ENCODE results near the gene JAK2.
"Not testable (repeated sequence)": the region's sequence is repeated elsewhere in the genome, so short reads cannot be mapped to it uniquely, and the experiment has no call there.

The JAK2 gene

DNA sequence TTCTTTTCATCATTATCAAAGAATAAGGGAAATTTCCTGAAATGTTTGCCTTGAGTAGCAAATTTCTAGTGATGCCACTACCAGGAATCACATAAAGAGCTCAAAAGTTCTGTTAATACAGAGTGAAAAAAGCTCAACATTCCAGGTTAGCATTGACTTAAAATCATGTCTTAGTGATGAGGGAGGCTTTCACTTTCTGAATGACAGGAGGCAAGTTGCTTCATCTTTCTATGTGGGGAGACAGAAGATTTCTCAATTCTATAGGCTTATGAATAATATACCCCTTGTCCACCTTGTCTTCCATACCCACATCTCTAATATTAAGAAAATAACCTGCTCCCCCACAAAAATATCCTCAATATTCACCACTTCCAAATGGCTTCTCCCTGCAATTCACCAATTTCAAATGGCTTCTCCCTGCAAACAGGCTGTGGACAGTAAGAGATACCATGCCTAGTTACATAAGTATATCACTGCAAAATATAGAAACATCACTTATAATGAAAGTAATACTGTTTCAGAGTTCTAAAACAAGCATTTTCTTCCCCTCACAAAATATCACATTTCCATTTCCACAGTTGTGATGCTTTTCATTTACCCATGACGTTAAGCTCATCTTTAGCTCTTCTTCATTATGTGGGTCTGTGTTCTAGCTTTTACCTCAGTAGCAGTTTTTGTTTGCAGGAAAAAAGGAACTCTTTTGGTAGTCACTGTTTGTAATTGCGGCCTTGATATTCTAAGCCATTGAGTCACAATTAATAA lies 2.2 kb upstream of the JAK2 start:
- no peak for DNase-seq

DNA sequence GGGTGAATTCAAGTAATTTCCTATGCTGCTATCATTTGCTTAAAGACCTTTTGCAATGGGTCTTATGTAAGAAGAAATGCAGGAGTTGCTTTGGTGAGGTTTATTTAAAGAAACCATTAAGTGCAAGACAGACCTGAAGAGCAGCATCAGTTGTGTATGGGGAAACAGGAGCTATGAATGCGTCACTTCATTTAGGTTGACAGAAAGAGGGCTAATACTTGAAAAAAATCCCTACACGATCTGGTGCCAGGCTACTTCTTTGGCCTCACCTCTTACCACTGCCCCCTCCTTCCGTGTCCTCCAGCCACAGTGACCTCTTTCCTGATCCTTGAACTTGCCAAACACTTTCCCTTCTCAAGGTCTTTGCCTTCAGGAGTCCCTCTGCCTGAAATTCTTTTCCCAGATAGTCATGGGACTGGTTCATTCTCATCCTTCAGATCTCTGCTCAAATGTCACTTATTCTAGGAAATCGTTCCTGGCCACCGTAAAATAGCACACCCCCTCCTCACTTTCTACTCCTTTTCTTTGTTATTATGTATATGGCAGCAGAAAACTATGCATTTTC lies 1.4 kb upstream of the JAK2 start:
- DNase-seq: no peak

DNA sequence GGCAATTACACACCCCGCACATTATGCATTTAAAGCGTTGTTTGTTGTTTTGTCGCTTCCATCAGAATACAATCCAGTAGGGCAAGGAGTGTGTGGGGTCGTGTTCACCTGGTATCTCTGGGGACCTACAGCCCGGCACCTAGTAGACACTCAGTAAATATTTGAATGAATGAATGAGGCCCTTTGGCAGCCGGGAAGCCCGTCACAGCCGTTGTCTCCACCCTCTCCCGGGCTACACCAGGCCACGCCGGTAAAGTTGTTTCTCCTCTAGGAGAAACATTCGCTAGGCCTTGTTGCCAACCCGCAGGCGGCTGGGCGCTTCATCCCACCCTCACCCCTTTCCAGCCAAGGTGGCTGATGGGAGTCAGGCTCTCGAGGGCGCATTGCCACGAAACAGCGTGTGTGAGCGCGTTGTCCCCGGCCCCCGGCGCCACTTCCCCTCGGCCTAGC lies 876 bp upstream of the JAK2 start:
- DNase-seq: no peak

DNA sequence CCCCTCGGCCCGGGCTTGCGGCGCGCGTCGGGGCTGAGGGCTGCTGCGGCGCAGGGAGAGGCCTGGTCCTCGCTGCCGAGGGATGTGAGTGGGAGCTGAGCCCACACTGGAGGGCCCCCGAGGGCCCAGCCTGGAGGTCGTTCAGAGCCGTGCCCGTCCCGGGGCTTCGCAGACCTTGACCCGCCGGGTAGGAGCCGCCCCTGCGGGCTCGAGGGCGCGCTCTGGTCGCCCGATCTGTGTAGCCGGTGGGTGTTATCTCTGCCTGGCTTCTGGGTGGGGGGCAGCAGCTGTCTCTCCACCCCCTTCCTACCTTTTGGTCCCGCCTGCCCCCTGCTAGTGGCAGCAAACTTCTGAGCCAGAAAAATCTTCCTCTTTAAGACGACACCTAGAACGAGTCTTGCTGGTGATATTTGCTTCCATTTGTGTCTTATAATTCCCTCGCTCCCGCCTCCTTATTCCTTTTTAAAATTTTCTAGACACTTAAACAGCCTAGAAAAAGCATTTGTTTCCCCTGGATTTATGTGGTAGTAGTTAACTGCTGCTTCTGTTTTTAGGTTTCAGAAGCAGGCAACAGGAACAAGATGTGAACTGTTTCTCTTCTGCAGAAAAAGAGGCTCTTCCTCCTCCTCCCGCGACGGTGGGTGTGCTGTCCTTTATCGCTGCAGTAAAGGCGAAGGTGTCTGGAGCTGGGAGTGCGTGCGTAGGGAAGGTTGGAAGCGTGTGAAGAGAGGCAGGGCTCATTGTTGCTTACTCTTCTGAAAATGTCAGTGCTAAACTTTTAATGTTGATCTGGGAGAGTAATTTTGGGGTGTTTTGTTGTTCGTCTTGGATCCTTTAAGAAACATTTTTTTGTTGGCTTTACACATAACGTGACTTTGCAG lies 554 bp downstream of the JAK2 start:
- no peak for DNase-seq

DNA sequence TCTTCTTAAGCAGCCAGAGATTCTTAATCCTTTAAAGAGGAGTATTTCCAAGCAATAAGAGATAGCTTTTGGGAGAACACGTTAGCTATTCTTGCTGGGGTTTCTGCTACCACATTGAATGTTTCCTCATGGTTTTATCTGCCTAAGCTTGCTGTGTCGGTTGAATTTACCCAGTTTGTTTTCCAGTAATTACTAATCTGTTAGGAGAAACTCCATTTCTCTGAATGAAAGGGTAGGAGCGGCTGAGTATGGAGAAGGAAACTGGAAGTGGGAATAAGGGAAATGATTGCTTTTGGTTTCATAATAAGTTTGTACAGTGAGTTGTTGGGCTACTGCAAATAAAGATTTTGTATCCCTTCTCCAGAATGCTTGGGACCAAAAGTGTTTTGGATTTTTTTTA lies 1.2 kb downstream of the JAK2 start:
- DNase-seq: no peak

DNA sequence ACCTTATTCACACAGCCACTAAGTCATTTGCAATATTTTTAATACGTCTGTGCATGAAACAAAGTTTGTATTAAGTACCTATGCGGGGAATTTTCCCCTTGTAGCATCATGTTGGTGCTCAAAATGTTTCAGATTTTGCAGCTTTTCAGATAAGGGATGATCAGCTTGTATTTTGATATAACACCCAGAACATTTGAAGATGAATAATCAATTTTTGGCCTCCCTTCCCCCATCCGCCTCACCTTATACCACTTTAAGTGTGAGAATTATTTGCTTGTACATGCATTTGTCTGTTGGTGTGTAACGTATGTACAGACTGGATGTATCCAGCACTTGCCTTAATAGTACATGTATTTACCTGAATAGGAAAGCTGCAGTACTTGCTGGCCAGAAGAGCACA lies 1.7 kb downstream of the JAK2 start:
- no peak for DNase-seq

DNA sequence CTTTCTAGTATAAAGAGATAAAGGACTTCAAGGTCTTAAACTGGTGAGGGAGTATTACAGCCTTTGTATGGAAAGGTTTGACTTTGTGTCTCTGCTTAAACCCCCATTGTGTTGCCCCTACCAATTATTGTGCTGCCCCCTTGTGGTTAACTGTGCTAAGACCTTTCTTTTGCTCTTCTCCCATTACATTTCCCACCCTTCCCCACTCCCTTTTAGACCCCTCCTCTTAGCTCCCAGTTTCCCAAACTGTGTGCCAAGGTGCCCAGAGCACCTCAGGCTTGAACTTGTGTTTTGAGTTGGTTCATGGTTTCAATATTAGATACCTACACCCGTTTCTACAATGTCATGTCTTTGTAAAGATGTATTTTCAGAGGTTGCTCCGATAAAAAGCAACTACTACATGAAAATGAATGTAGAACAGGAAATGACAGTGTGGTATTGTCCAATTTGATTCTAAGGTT lies 2.9 kb downstream of the JAK2 start:
- DNase-seq: peak; percentile 22

DNA sequence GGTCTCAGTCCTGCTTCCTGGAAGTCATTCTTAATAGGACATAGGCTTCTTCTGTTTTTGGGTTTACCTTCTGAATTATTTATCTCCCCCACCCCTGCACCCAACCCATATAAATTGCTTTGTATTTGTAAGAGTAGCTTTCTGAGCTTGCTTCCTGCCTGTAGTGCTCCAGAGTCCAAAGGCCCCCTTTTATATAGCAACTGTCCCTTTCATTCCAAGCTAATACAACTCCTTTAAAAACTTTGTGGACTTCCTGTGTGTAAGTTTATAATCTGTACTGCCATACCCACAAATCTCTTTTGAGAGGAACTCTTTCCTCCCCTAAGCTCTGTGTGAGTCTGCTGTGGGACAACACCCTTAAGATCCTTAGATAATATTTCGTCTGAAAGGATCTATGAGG lies 7.8 kb downstream of the JAK2 start:
- no peak for DNase-seq

DNA sequence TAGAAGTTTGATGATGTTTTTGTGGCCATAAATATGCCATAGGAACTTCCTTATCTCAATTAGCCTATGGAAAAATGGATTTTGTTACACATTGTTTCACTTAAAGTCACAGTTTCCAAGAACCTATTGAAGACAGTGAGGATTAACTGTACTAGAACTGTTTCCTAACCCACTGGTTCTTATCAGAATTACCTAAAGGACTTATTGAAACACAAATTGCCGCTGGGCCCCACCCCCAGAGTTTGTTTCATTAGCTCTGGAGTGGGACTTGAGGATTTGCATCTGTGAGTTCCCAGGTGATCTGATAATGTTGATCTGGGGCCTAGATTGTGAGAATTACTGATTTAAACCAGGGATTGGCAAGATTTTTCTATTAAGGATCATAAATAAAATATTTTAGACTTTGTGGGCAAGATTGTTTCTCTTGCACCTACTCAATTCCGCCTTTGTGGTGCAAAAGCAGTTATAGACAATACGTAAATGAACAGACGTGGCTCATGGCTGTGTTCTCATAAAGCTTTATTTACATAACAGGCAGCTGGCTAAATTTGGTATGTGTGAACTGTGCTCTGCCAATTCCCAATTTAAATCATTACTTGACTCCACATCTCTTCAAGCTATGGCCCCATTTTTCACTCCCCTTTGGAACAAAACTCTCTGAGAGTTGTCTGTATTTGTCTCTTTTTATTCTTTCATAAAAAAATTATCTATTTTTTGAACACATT lies 9.3 kb downstream of the JAK2 start:
- DNase-seq: no peak

DNA sequence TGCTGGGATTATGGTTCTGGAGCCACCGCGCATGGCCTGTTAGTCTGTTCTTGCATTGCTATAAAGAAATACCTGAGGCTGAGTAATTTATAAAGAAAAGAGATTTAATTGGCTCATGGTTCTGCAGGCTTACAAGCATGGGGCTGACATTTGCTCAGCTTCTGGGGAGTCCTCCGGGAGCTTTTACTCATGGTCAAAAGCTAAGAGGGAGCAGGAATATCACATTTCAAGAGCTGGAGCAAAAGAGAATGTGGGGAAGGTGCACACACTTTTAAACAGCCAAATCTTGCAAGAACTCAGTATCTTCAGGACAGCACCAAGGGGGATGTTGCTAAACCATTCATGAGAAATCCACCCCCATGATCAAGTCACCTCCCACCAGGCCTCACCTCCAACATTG lies 12.1 kb downstream of the JAK2 start:
- no peak for DNase-seq

DNA sequence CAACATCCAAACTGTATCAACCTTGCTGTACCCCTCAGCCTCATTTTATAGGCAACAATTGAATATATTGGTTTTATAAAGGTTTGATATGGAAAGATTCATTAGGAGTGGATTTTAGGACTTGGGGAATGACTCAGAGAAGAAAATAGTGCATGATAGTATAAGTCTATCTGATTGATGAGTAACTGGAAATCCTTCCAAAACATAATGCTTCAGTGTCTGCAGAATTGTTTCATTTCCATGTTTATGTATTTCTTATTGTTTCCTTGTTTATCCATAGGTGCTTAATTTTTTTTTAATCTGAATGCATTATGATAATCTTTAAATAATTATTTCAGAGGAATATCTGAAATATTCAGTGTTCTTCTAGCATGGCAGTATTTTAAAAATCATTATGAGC lies 12.6 kb downstream of the JAK2 start:
- no peak for DNase-seq

DNA sequence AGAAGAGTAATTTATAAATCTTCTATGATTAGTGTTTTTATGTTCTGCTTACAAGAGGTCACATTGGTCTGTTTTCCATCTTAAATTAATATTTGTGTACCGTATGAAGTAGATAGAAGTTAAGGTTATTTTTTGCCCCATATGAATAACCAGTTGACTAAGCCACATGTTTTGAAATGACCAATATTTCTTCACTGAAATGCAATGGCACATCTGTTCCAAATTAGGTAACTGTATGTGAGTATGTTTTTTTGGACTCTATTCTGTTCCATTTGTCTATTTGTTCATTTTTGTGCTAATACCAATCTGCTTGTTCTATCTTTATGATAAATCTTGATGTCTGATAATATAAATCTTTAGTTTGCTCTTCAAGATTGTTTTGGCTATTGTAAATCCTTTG lies 17.7 kb downstream of the JAK2 start:
- no peak for DNase-seq

DNA sequence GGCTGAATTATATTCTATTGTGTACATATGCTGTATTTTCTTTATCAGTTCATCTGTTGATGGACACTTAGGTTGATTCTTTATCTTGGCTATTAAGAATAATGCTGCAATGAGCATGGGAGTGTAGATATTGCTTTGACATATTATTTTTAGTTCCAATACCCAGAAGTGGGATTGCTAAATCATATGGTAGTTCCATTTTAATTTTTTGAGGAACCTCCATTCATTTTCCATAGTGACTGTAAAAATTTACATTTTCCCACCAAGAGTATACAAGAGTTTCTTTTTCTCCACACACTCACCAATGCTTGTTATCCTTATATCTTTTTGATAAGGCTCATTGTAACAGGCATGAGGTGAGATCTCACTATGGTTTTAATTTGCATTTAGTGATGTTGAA lies 19.4 kb downstream of the JAK2 start:
- DNase-seq: no peak

DNA sequence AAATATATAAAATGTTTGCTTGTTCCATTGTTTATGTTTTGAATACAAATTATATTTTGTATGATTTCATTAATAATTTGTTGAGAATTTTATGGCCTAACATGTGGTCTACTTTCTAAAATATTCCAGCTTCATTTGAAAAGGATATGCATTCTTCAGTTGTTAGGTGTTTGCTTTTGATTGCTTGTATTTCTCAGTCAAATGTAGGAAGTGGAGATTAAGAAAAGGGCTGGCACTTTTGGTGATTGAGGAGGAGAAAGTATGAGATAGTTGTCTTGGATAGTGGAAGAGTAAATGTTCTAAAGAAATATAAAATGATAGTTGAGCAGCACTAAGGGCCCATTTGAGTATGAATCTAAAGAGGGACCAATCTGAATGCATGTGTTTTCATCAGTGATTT lies 23.1 kb downstream of the JAK2 start:
- no peak for DNase-seq

DNA sequence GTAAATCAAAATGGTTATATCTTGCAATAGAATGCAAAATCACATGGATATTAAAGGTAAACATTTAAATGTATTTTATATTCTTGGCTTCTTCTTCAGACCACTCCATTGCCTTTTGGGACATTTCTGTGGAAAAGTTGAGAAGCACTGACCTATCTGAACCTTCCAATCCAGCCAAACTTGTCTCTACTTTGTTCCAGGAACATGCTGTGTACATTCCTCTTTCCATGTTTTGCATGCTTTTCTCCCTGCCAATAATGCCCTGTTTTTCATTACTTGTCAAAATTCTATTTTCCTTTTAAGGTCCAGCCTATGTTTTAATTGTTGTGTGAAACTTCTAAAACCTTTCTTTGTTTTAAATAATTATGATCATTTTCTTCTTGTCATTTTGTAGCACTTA lies 28.3 kb downstream of the JAK2 start:
- DNase-seq: no peak

DNA sequence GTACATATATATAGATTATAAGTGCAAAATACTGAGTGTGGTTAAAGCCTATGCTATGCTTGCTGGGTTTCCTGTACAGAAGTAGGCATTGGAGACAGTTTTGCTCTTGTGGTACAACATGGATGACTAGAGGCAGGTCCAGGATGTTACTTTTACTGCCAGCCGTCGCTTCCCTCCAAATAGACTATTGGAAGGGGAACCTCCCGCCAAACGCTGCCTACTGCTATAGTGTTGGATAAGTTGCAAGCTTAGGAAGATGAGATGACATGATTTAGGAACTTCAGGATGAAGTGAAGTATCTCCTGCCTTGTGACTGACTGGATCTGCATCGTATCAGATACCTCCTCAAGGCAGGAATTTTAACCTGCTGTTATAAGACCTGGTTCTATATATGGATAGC lies 30.9 kb downstream of the JAK2 start:
- no peak for DNase-seq

DNA sequence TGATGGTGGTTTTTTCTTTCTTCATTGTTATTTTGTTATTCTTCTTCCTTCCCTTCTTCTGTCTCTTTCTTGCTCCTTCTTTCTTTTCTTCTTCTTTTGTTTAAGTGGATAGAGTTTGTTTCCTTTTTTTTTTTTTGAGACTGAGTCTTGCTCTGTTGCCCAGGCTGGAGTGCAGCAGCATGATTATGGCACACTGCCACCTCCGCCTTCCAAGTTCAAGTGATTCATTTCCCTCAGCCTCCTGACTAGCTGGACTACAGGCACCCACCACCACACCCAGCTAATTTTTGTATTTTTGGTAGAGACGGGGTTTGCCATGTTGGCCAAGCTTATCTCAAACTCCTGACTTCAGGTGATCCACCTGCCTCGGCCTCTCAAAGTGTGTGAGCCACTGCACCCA lies 40.3 kb downstream of the JAK2 start:
- no peak for DNase-seq

DNA sequence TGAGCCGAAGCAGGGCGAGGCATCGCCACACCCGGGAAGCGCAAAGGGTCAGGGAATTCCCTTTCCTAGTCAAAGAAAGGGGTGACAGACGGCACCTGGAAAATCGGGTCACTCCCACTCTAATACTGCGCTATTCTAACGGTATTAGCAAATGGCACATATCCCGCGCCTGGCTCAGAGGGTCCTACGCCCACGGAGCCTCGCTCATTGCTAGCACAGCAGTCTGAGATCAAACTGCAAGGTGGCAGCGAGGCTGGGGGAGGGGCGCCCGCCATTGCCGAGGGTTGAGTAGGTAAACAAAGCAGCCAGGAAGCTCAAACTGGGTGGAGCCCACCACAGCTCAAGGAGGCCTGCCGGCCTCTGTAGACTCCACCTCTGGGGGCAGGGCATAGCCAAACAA lies 46.9 kb downstream of the JAK2 start:
- not testable (repeated sequence) for DNase-seq

DNA sequence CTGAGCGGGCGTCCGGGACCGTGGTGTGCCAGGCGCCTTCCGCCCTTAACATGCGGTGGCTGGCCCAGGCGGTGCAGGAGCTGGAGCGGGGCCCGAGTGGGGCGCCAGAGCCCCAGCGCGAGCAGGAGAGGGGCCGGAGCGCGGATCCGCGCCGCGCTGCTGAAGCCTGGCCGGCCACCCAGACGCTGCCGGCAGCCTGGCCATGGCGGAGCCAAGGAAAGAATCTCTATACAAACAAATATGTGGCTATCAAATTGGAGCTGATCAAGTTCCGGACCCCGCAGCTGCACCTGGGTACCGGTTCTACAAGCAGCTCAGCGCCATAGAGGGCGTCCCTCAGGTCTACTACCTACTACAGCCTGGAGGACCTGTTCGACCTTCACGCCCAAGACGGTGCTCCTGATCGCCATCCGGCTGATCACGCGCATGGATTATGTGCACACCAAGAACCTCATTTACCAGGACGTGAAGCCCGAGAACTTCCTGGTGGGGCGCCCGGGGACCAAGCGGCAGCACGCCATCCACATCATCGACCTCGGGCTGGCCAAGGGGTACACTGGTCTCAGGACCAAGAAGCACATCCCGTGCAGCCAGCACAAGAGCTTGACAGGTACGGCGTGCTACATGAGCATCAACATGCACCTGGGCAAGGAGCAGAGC lies 55.8 kb downstream of the JAK2 start:
- DNase-seq: no peak

DNA sequence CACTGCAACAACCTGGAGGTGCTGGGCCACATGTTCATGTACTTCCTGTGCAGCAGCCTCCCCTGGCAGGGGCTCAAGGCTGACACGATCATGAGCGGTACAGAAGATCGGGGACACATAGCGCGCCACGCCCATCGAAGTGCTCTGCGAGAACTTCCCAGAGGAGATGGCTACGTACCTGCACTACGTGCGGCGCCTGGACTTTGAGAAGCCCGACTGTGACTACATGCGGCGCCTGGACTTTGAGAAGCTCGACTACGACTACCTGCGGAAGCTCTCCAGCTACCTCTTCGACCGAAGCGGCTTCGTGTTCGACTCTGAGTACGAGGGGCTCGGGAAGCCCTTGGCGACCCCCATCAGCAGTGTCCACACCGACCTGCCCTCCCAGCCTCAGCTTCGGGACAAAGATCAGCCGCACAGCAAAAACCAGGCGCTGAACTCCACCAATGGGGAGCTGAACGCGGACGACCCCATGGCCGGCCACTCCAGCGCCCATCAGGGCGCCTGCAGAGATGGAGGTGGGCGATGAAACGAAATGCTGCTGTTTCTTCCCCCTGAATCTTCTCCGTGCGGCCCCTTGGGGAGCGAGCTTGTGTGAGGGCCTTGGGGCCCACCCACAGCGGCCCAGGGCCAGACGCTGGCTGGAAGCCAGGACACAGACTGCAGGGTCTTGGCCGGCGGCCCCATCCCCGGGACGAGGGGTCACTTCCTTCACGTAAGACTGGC lies 56.5 kb downstream of the JAK2 start:
- no peak for DNase-seq

DNA sequence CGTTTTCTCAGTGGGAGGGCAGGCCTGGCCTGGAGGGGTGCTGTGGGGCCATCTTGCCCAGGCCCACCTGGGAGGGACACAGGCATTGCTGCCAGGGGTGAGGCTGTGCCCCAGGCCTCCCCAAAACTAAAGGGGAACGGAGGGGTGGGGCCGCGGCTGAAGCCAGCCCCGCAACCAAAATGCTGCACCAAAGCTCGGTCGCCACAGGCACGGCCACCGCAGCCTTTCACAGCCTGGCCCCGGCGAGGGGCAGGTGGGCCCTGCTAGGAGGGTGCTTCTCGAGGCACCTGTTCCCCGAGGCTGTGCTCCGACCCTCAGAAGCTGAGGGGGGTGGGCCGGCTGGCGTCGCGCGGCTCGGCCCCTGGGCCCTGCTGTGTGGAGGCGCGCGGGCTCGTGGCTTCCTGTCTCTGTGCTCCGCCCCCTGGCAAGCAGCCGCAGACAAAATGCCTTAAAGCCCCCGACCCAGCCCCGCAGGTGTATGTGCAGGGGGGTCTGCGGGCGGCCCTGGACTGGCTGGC lies 57.6 kb downstream of the JAK2 start:
- DNase-seq: no peak

DNA sequence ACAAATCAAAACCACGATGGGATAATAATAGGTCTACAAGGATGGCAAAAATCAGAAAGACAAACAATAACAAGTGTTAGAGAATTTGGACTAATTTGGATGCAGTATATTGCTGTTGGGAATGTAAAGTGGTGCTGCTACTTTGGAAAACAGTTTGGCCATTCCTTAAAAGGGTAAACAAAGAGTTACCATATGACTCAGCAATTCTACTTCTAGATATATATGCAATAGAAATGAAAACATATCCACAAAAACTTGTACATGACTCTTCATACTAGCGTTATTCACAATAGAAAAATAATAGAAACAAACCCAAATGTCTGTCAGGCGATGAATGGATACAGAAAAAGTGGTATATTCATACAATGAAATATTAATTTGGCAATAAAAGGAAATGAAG lies 58.3 kb downstream of the JAK2 start:
- DNase-seq: no peak
